Skeletal muscle cell (primary cell): ENCODE measurements around the gene SURF2.
"Not testable (repeated sequence)": the region's sequence is repeated elsewhere in the genome, so short reads cannot be mapped to it uniquely, and the experiment has no call there.

Source experiments
- DNase-seq: peaks from one replicate; pipeline ENCODE4 v3.0.0-alpha.2; 2010; ENCODE audit warnings: low read depth
- H3K4me3 ChIP-seq: 2 replicates; pipeline ENCODE4 v1.5.1; 2011; ENCODE audit warnings: low read depth, mild to moderate bottlenecking, control low read depth, low read length, moderate library complexity

SURF2 gene

DNA sequence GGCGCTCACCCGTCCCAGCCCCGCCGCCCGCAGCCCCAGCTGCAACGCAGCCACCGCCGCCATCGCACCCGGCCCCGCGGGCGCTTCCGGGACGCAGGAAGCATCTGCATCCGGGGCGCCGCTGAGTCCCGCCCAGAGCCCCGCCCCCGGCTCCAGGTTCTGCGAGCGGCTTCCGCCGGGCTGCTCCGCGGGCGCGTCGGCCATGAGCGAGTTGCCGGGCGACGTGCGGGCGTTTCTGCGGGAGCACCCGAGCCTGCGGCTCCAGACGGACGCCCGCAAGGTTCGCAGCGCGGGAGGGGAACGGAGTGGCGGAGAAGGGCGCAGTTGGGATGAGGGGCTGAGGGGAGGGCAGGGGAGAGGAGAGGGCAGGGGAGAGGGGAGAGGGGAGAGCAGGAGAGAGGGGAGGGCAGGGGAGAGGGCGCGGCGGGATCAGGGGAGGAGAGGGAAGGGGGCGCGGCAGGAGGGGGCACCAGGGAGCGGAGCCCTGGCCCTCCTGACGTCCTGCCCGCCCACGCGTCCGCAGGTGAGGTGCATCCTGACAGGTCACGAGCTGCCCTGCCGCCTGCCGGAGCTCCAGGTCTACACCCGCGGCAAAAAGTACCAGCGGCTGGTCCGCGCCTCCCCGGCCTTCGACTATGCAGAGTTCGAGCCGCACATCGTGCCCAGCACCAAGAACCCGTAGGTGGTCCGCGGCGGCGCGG lies at the start of gene SURF2, which contains the start of gene SURF1:
Gene SURF2 (plus strand): TSS at position 160 of the 701 bp plus-strand sequence. CDS start 43 bp downstream, at position 203.
Gene SURF1 (minus strand): TSS at position 97 of the 701 bp plus-strand sequence. CDS start 34 bp downstream, at position 63.
- peak within 1 kb of the TSS; percentile 86 for H3K4me3 ChIP-seq
- DNase-seq: no peak

DNA sequence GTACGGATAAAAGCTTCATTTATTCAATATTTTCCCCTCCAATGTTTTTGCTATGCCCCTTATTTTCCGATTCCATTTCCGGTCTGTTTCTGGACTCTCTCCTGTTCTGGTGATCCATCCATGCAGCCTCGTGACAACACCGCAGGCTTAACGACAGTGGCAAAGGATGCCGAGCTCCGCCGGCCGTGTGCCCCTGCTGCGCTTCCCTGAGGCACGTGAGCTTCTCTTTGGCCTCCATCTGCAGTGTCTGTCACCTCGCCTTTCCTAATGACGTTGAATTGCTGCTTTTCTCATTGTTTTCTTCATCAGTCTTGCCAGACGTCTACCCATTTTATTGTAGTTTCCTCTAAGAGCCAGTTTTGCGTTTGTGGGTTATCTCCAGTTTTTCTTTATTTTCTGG lies 49.0 kb upstream of the SURF2 start:
- no peak overlapping the region for H3K4me3 ChIP-seq
- no peak for DNase-seq

GRCh38 chr9:133309608-133310007 lies 46.7 kb upstream of the SURF2 start:
- no peak for DNase-seq

DNA sequence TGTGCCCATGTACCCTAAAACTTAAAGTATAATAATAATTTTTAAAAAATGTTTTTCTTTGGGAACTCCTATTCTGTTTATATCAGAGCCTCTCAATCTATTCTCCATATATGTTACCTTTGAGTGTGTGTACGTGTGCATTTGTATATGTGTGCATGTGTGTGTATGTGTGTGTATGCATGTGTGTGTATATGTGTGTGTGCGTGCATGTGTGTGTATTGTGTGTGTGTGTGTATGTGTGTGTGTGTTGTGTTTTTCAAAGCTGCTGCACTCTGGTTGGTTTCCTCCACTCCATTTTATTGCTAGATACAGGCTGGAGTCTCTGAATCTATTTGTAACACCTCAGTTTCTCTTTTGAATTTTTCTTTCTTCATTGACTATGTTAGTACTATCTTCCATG lies 40.4 kb upstream of the SURF2 start:
- H3K4me3 ChIP-seq: no peak overlapping the region
- no peak for DNase-seq

More at GRCh38 chr9:133309608-133310007, 46.7 kb upstream of the SURF2 start:
- H3K4me3 ChIP-seq: no peak overlapping the region

DNA sequence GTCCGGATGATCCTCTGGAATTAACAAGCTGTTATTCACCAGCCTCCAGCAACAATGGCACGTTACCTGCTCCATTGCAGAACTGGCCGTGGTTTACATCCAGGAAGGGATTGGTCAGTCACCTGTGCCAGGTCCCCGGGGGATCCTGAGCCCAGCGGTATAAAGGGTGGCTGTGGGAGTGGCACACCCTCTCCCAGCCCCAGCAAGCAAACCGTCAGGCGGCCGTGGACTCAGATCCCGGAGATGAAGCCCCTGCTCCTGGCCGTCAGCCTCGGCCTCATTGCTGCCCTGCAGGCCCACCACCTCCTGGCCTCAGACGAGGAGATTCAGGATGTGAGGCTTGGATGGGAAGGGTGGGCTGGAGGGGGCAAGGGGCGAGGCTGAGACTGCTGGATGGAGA lies 38.8 kb upstream of the SURF2 start:
- DNase-seq, H3K4me3 ChIP-seq: not testable (repeated sequence)

- no peak overlapping the region for H3K4me3 ChIP-seq
- no peak for DNase-seq
Observed at GRCh38 chr9:133320421-133320881, 35.9 kb upstream of the SURF2 start.

DNA sequence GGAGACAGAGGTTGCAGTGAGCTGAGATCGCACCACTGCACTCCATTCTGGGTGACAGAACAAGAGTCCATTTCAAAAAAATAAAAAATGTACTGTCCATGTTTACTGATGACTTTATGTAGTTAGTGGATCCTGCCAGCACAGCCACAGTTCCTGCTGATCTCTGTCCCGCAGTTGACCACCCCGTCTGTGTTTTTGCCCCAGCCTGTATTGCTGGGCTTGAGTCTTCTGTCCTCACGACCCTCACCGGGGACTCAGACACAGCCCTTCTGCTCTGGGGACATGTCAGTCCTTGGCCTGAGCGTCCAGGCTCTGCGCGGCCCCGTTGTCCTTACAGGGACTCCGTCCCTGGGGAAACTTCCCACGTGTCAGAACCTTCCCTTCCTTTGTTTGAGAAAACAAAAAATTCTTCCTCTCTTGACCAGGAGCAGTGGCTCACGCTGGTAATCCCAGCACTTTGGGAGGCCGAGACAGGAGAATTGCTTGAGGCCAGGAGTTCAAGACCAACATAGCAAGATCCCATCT lies 34.9 kb upstream of the SURF2 start:
- no peak overlapping the region for H3K4me3 ChIP-seq
- DNase-seq: no peak

- no peak overlapping the region for H3K4me3 ChIP-seq
- DNase-seq: no peak
Observed at GRCh38 chr9:133322701-133323100, 33.6 kb upstream of the SURF2 start.

GRCh38 chr9:133323211-133323610 lies 33.1 kb upstream of the SURF2 start:
- DNase-seq: no peak
- no peak overlapping the region for H3K4me3 ChIP-seq

- DNase-seq: no peak
- H3K4me3 ChIP-seq: no peak overlapping the region
Observed at GRCh38 chr9:133323991-133324703, 32.2 kb upstream of the SURF2 start.

GRCh38 chr9:133327021-133327420 lies 29.3 kb upstream of the SURF2 start:
- not testable (repeated sequence) for H3K4me3 ChIP-seq, DNase-seq

- DNase-seq: no peak
- H3K4me3 ChIP-seq: no peak overlapping the region
Observed at GRCh38 chr9:133327834-133328484, 28.4 kb upstream of the SURF2 start.

DNA sequence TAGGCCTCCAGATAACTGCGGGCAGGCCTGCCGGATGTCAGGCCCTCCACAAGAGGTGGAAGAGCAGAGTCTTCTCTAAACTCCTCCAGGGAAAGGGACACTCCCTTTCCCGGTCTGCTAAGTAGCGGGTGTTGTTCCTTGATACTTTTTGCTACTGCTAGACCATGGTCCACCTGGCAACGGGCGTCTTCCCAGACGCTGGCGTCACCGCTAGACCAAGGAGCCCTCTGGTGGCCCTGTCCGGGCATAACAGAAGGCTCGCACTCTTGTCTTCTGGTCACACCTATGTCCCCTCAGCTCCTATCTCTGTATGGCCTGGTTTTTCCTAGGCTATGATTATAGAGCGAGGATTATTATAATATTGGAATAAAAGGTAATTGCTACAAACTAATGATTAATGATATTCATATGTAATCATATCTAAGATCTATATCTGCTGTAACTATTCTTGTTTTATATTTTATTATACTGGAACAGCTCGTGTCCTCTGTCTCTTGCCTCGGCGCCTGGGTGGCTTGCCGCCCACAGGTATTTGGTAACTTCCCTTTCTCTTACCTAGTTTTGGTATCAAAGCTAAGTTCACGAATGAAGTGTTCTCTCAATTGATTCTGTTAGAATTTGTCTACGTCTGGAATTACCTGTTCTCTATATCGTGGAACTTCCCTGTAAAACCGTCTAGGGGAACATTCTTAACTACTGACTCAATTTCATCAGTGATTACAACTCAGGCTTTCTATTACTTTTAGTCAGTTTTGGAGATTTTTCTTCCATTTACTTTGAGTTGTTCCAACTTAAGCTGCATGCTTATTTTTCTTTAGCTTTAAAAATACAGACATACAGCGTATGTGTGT lies 26.8 kb upstream of the SURF2 start:
- not testable (repeated sequence) for H3K4me3 ChIP-seq, DNase-seq

DNA sequence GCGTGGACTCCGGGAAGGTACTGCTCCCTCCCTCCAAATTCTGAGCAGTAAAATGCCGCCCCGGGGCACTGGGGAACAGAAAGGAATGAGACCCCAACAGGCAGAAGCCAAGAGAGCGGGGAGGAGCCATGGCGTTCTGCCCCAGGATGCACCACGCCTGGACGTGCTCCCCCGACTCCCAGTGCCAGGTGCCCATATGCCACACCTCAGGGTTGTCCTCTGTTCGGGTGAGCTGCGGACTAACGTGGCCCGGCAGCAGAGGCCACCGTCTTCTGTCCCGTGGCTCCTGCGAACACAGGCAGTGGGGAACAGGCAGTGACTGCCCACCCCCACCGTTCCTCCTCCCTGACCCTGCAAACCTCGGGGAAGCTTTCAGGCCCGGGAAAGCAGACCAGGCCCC lies 25.1 kb upstream of the SURF2 start:
- H3K4me3 ChIP-seq: no peak overlapping the region
- no peak for DNase-seq

- no peak overlapping the region for H3K4me3 ChIP-seq
- DNase-seq: no peak
Observed at GRCh38 chr9:133331641-133332380, 24.5 kb upstream of the SURF2 start.

GRCh38 chr9:133332381-133332730 lies 24.0 kb upstream of the SURF2 start:
- no peak for DNase-seq
- no peak overlapping the region for H3K4me3 ChIP-seq

DNA sequence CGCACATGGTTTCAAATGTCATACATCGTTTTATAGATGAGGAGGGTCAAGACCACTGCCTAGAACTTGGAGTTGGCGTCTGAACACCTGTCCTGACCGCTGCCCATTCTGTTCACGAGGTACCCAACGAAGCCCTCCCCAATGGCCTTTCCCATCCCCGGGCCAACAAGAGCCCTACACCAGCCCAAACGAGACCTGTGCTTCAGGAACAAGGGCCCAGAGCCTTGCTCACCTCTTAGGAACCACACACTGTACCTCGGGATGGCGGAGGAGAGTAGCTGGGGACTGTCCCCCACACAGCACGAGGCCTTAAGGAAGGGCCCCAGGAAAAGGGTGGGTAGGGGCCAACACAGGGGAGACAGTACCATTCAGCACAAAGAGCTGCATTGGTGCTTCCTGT lies 23.3 kb upstream of the SURF2 start:
- DNase-seq: no peak
- H3K4me3 ChIP-seq: no peak overlapping the region

GRCh38 chr9:133333566-133333965 lies 22.8 kb upstream of the SURF2 start:
- DNase-seq: no peak

DNA sequence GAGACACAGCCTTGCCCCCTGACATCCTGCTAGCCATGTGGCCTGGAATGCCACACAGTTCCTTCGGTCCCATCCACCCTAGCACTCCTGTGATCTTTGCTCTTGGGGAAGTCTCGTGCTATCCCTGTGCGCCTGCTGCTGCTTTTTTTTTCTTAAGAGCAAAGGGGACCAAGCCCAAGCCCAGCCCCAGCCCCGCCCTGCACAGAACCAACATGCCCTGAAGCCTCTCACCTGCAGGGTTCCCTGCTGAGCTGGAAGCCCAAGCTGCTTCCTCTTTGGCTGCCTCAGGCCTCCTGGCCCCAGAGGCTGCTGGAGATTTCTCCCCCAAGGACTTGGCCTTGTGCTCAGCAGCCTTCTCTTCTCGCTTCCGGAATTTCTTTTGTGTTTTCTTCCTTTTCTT lies 22.2 kb upstream of the SURF2 start:
- DNase-seq: no peak
- no peak overlapping the region for H3K4me3 ChIP-seq

More at GRCh38 chr9:133333566-133333965, 22.8 kb upstream of the SURF2 start:
- H3K4me3 ChIP-seq: no peak overlapping the region
